WTC11 (cell line): ENCODE data around the gene MCF2L2. TPM values are rescaled to one million over a fixed set of nuclear protein-coding genes. Genes with fewer than 3 reads are reported as not detected.

Experiments
- ATAC-seq: fragments of 200-7000 bp; cut with Tn5 transposase; 2 replicates; pipeline ENCODE4 v1.10.0; 2021; ENCODE audit warnings: mild to moderate bottlenecking, moderate library complexity
- CTCF ChIA-PET: fragments of 300-600 bp; sonication (Branson Sonifier 250); formaldehyde crosslinking; loops from one replicate; lab custom pipeline; 2021; ENCODE audit warnings: antibody characterized with exemption; lab: Charles Lee
- POLR2A ChIA-PET: fragments of 350-600 bp; sonication (Branson Sonifier 250); formaldehyde crosslinking; loops from one replicate; lab custom pipeline; 2021; ENCODE audit warnings: antibody characterized with exemption; lab: Charles Lee
- DNase-seq: peaks from one replicate; pipeline ENCODE4 v3.0.0; 2021; ENCODE audit warnings: low spot score
- H3K27ac Mint-ChIP-seq: 2 replicates; pipeline ENCODE4 v1.8.0; 2021; ENCODE audit warnings: mixed read lengths
- H3K27me3 Mint-ChIP-seq: 2 replicates; pipeline ENCODE4 v1.8.0; 2021; ENCODE audit warnings: low read depth, mild to moderate bottlenecking, moderate library complexity, mixed read lengths
- H3K36me3 Mint-ChIP-seq: 2 replicates; pipeline ENCODE4 v1.8.0; 2021; ENCODE audit warnings: mixed read lengths
- H3K4me1 Mint-ChIP-seq: 2 replicates; pipeline ENCODE4 v1.8.0; 2022; ENCODE audit warnings: mixed read lengths
- H3K4me3 Mint-ChIP-seq: 2 replicates; pipeline ENCODE4 v1.8.0; 2021; ENCODE audit warnings: mild to moderate bottlenecking, moderate library complexity, mixed read lengths
- H3K9me3 Mint-ChIP-seq: 2 replicates; pipeline ENCODE4 v1.8.0; 2021; ENCODE audit warnings: mixed read lengths
- ATF1 ChIP-seq: sonication (generic); formaldehyde crosslinking; IDR thresholded peaks from 2 replicates; pipeline ENCODE4 v1.8.1; 2023; ENCODE audit warnings: mild to moderate bottlenecking, moderate library complexity, missing genetic modification reagents
- ATF3 ChIP-seq: sonication (generic); formaldehyde crosslinking; conservative IDR thresholded peaks from 2 replicates; pipeline ENCODE4 v1.8.1; 2022; ENCODE audit warnings: mild to moderate bottlenecking, missing genetic modification reagents
- E2F1 ChIP-seq: sonication (generic); formaldehyde crosslinking; IDR thresholded peaks from 2 replicates; pipeline ENCODE4 v1.8.0; 2022; ENCODE audit warnings: mild to moderate bottlenecking, missing genetic modification reagents
- EMX1 ChIP-seq: fragments of 250-450 bp; sonication (Bioruptor Pico); IDR thresholded peaks from 2 replicates; pipeline ENCODE4 v1.8.0; 2021; ENCODE audit warnings: mild to moderate bottlenecking
- FOXK1 ChIP-seq: sonication (generic); formaldehyde crosslinking; IDR thresholded peaks from 2 replicates; pipeline ENCODE4 v1.8.0; 2022; ENCODE audit warnings: mild to moderate bottlenecking, moderate library complexity, missing genetic modification reagents
- FOXP1 ChIP-seq: sonication (generic); formaldehyde crosslinking; IDR thresholded peaks from 2 replicates; pipeline ENCODE4 v1.8.0; 2022; ENCODE audit warnings: missing genetic modification reagents, mild to moderate bottlenecking, moderate library complexity, borderline replicate concordance
- GABPB1 ChIP-seq: sonication (generic); formaldehyde crosslinking; IDR thresholded peaks from 2 replicates; pipeline ENCODE4 v1.8.1; 2023; ENCODE audit warnings: mild to moderate bottlenecking, missing genetic modification reagents
- GRHL2 ChIP-seq: fragments of 250-450 bp; sonication (Bioruptor Pico); IDR thresholded peaks from 2 replicates; pipeline ENCODE4 v1.8.0; 2022; ENCODE audit warnings: mild to moderate bottlenecking, moderate library complexity; ENCODE audit not compliant: insufficient replicate concordance, severe bottlenecking
- IRF1 ChIP-seq: sonication (generic); formaldehyde crosslinking; IDR thresholded peaks from 2 replicates; pipeline ENCODE4 v1.8.0; 2023; ENCODE audit warnings: missing genetic modification reagents
- IRF2 ChIP-seq: sonication (generic); formaldehyde crosslinking; IDR thresholded peaks from 2 replicates; pipeline ENCODE4 v1.8.0; 2022; ENCODE audit warnings: low read depth, missing genetic modification reagents, borderline replicate concordance
- MYBL2 ChIP-seq: sonication (generic); formaldehyde crosslinking; IDR thresholded peaks from 2 replicates; pipeline ENCODE4 v1.8.1; 2023; ENCODE audit warnings: mild to moderate bottlenecking, moderate library complexity, missing genetic modification reagents
- NR2C2 ChIP-seq: sonication (generic); formaldehyde crosslinking; IDR thresholded peaks from 2 replicates; pipeline ENCODE4 v1.8.0; 2022; ENCODE audit warnings: mild to moderate bottlenecking, missing genetic modification reagents
- RORB ChIP-seq: fragments of 250-450 bp; sonication (Bioruptor Pico); IDR thresholded peaks from 2 replicates; pipeline ENCODE4 v1.9.0; 2021; ENCODE audit warnings: mild to moderate bottlenecking
- SMAD3 ChIP-seq: sonication (generic); formaldehyde crosslinking; IDR thresholded peaks from 2 replicates; pipeline ENCODE4 v1.8.0; 2022; ENCODE audit warnings: missing genetic modification reagents, mild to moderate bottlenecking, borderline replicate concordance
- SP1 ChIP-seq: sonication (generic); formaldehyde crosslinking; conservative IDR thresholded peaks from 2 replicates; pipeline ENCODE4 v1.8.1; 2022; ENCODE audit warnings: missing genetic modification reagents
- USF1 ChIP-seq: sonication (generic); formaldehyde crosslinking; IDR thresholded peaks from 2 replicates; pipeline ENCODE4 v1.8.0; 2022; ENCODE audit warnings: mild to moderate bottlenecking, missing genetic modification reagents
- ZNF138 ChIP-seq: sonication (generic); formaldehyde crosslinking; conservative IDR thresholded peaks from 2 replicates; pipeline ENCODE4 v1.8.1; 2022; ENCODE audit warnings: mild to moderate bottlenecking, moderate library complexity, missing genetic modification reagents
- ZNF317 ChIP-seq: sonication (generic); formaldehyde crosslinking; IDR thresholded peaks from 2 replicates; pipeline ENCODE4 v1.8.1; 2023; ENCODE audit warnings: low read depth, mild to moderate bottlenecking, moderate library complexity, missing genetic modification reagents, borderline replicate concordance
- ZNF423 ChIP-seq: fragments of 250-450 bp; sonication (Bioruptor Pico); IDR thresholded peaks from 2 replicates; pipeline ENCODE4 v2.1.2; 2022; ENCODE audit warnings: mild to moderate bottlenecking, moderate library complexity
- total RNA-seq: library from RNA; stranded (reverse); gene quantifications from 3 replicates; pipeline ENCODE4 v1.2.3, GENCODE V29; 2021
- TF ChIP-seq, protein P1 (sequence below): sonication (generic); formaldehyde crosslinking; IDR thresholded peaks from 2 replicates; pipeline ENCODE4 v1.8.0; 2022; ENCODE audit warnings: missing genetic modification reagents
- TF ChIP-seq, protein P2 (sequence below): sonication (generic); formaldehyde crosslinking; IDR thresholded peaks from 2 replicates; pipeline ENCODE4 v1.8.1; 2023; ENCODE audit warnings: mild to moderate bottlenecking, missing genetic modification reagents, moderate library complexity
- TF ChIP-seq, protein P3 (sequence below): fragments of 250-450 bp; sonication (Bioruptor Pico); IDR thresholded peaks from 2 replicates; pipeline ENCODE4 v1.8.0; 2021; ENCODE audit warnings: mild to moderate bottlenecking
- TF ChIP-seq, protein P4 (sequence below): sonication (generic); formaldehyde crosslinking; IDR thresholded peaks from 2 replicates; pipeline ENCODE4 v1.8.0; 2022; ENCODE audit warnings: mild to moderate bottlenecking, missing genetic modification reagents

MCF2L2 gene
- total RNA-seq, 1 experiment from 2014 or later = 7.5 TPM

DNA sequence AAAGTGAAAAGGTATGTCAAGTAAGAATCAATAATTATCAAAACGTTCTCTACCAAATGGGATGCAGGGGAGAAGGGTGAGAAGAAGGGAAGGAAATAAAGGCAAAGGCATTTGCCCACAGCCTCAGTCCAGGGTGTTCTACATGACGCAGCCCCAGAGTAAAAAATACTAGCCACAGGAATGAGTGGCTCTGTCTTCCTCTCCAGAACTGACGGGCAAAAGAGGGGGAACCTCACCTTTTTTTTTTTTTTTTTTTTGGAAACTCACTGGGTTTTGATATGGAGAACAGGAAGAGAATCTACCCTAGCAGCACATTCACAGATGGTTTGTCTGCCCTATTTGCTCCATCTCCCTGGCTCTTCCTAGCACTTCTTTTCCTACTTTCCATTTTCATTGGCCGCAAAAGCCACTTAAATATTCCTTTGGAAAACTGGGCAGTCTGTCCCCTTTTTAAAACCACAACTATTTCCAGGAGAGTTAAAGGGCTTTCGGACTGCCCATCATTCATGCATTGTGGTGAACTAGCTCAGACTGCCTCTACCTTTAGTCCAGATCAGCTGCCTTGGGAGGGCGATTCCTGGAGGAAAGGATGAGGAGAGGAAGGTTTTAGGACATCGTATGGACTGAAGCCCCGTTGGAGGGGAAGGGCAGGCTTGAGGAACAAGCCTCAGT lies 147.2 kb downstream of the MCF2L2 start (continued):
- no peak for TF ChIP-seq FOXP1 (CRISPR knock-in tag)
- TF ChIP-seq EMX1 = no peak
- no peak for TF ChIP-seq IRF2 (CRISPR knock-in tag)
- TF ChIP-seq ZNF423 (CRISPR knock-in tag) = no peak
- TF ChIP-seq NR2C2 = no peak
- no peak for TF ChIP-seq ATF1

GRCh38 chr3:183279371-183279770 lies 149.0 kb downstream of the MCF2L2 start:
- no peaks in the 10 kb centered on the region for H3K36me3 Mint-ChIP-seq
- H3K4me3 Mint-ChIP-seq = no peak overlapping the region
- no peak for DNase-seq
- ChIA-PET POLR2A (no interaction called here), CTCF (no interaction called here)
- H3K27ac Mint-ChIP-seq = no peak overlapping the region; the same call in 1 of the 2 replicates
- peaks cover 7% of the 10 kb centered on the region for H3K4me1 Mint-ChIP-seq
- no peaks in the 10 kb centered on the region for H3K9me3 Mint-ChIP-seq
- TF ChIP-seq, protein P1, sequence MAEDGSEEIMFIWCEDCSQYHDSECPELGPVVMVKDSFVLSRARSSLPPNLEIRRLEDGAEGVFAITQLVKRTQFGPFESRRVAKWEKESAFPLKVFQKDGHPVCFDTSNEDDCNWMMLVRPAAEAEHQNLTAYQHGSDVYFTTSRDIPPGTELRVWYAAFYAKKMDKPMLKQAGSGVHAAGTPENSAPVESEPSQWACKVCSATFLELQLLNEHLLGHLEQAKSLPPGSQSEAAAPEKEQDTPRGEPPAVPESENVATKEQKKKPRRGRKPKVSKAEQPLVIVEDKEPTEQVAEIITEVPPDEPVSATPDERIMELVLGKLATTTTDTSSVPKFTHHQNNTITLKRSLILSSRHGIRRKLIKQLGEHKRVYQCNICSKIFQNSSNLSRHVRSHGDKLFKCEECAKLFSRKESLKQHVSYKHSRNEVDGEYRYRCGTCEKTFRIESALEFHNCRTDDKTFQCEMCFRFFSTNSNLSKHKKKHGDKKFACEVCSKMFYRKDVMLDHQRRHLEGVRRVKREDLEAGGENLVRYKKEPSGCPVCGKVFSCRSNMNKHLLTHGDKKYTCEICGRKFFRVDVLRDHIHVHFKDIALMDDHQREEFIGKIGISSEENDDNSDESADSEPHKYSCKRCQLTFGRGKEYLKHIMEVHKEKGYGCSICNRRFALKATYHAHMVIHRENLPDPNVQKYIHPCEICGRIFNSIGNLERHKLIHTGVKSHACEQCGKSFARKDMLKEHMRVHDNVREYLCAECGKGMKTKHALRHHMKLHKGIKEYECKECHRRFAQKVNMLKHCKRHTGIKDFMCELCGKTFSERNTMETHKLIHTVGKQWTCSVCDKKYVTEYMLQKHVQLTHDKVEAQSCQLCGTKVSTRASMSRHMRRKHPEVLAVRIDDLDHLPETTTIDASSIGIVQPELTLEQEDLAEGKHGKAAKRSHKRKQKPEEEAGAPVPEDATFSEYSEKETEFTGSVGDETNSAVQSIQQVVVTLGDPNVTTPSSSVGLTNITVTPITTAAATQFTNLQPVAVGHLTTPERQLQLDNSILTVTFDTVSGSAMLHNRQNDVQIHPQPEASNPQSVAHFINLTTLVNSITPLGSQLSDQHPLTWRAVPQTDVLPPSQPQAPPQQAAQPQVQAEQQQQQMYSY = no peak
- TF ChIP-seq USF1 (CRISPR knock-in tag) = no peak
- no peak for TF ChIP-seq GRHL2 (CRISPR knock-in tag)
- TF ChIP-seq FOXK1 (CRISPR knock-in tag) = no peak
- no peak for TF ChIP-seq E2F1 (CRISPR knock-in tag)
- TF ChIP-seq, protein P2, sequence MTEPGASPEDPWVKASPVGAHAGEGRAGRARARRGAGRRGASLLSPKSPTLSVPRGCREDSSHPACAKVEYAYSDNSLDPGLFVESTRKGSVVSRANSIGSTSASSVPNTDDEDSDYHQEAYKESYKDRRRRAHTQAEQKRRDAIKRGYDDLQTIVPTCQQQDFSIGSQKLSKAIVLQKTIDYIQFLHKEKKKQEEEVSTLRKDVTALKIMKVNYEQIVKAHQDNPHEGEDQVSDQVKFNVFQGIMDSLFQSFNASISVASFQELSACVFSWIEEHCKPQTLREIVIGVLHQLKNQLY (CRISPR knock-in tag) = no peak
- no peak for TF ChIP-seq MYBL2 (CRISPR knock-in tag)
- TF ChIP-seq, protein P3, sequence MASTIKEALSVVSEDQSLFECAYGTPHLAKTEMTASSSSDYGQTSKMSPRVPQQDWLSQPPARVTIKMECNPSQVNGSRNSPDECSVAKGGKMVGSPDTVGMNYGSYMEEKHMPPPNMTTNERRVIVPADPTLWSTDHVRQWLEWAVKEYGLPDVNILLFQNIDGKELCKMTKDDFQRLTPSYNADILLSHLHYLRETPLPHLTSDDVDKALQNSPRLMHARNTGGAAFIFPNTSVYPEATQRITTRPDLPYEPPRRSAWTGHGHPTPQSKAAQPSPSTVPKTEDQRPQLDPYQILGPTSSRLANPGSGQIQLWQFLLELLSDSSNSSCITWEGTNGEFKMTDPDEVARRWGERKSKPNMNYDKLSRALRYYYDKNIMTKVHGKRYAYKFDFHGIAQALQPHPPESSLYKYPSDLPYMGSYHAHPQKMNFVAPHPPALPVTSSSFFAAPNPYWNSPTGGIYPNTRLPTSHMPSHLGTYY (CRISPR knock-in tag) = no peak
- TF ChIP-seq, protein P4, sequence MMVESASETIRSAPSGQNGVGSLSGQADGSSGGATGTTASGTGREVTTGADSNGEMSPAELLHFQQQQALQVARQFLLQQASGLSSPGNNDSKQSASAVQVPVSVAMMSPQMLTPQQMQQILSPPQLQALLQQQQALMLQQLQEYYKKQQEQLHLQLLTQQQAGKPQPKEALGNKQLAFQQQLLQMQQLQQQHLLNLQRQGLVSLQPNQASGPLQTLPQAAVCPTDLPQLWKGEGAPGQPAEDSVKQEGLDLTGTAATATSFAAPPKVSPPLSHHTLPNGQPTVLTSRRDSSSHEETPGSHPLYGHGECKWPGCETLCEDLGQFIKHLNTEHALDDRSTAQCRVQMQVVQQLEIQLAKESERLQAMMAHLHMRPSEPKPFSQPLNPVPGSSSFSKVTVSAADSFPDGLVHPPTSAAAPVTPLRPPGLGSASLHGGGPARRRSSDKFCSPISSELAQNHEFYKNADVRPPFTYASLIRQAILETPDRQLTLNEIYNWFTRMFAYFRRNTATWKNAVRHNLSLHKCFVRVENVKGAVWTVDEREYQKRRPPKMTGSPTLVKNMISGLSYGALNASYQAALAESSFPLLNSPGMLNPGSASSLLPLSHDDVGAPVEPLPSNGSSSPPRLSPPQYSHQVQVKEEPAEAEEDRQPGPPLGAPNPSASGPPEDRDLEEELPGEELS = no peak
- no peak for TF ChIP-seq GABPB1 (CRISPR knock-in tag)
- TF ChIP-seq IRF2 (CRISPR knock-in tag) = no peak
- no peak for TF ChIP-seq RORB (CRISPR knock-in tag)
- TF ChIP-seq ATF3 (CRISPR knock-in tag) = no peak
- TF ChIP-seq IRF1 = no peak
- TF ChIP-seq ZNF138 = no peak
- no peak for TF ChIP-seq ZNF317 (CRISPR knock-in tag)
- TF ChIP-seq SMAD3 (CRISPR knock-in tag) = no peak
- no peak for TF ChIP-seq SP1 (CRISPR knock-in tag)
- ATAC-seq = peak; percentile 75
- H3K27me3 Mint-ChIP-seq = no peaks in the 10 kb centered on the region
